Activated naive CD8-positive, alpha-beta T cell treated with anti-CD3 and anti-CD28 coated beads, Interleukin-2, amount 50 U/mL, for 16 hours (primary cell): ENCODE measurements around the gene RAP1B.

Experiments
- DNase-seq: peaks from one replicate; pipeline ENCODE4 v3.0.0-alpha.2; 2020; ENCODE audit warnings: low read depth, low spot score

Gene RAP1B

DNA sequence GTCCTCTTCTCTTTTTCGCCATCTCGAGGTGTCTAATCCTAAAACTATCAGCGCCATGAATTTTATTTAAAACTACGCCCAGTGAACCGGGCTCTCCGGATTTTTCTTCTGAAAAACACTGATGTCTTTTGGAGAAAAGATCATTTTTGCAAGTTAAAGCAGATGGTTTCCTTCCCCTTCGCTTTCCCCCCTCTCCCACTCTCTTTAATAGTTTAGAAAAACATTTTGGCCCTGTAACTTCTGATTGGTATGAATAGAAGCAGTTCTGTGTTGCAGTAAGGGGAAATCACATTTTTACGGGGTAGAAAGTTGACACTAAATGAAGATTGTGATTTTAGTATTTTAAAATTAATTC, 1.1 kb downstream of the RAP1B start:
- DNase-seq = no peak

DNA sequence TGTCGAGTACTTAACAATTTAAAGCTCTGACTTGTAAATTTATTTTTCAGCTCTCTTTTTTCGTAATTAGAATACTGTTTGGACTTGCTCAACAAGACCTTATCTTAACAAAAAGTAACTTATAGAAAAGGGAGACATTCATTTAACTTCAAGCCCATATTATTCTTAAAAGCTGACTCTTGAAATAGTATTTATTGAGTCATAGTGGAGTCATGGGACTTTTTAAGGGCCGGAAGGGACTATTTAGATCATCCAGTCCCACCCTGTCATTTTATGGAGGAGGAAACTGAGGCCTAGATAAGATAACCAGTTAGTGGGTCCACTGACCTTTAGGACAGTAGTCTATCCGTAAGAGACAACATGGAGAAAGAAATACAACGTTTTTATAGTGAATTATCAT, 1.5 kb downstream of the RAP1B start:
- no peak for DNase-seq

DNA sequence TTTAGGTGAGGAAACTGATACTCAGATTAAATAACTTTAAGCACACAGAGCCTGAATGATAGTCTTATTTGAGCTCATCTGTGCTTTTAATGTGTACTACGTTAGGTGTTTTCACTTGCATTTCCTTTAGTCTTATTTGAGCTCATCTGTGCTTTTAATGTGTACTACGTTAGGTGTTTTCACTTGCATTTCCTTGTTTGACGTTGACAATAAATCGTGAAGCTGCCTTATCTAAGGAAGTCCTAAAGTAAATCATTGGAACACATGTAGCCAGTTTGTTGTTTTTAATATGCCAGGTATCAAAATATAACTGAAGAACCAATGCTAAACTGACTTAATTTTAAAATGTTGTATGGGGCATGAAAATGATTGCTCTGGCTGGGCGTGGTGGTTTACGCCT, 2.0 kb downstream of the RAP1B start:
- DNase-seq = no peak

DNA sequence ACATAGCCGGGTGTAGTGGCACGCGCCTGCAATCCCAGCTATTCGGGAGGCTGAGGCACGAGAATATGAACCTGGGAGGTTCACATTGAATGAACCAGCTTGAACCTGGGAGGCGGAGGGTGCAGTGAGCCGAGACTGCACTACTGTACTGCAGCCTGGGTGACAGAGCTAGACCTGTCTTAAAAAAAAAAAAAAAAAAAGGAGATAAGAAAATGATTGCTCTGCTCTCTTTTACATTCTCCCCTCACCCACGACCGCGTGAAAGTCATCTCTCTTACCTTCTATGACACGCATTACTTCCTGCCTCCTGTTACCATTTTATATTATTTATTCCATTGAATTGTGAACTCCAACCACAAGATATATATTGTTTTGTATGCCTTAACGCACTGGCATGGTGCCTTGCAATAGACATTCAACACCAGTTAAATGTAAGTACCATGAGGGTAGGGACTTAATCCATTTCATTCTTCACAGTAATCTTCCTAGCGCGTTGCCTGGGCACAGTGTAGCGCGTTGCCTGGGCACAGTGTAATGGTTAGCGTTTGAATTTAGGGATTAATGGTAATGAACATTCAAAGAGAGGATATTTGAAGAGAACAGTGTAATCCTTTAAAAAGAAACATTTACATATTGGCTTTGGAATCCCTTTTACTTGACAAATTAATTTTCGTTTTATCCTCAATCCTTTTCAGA, 2.7 kb downstream of the RAP1B start:
- no peak for DNase-seq

DNA sequence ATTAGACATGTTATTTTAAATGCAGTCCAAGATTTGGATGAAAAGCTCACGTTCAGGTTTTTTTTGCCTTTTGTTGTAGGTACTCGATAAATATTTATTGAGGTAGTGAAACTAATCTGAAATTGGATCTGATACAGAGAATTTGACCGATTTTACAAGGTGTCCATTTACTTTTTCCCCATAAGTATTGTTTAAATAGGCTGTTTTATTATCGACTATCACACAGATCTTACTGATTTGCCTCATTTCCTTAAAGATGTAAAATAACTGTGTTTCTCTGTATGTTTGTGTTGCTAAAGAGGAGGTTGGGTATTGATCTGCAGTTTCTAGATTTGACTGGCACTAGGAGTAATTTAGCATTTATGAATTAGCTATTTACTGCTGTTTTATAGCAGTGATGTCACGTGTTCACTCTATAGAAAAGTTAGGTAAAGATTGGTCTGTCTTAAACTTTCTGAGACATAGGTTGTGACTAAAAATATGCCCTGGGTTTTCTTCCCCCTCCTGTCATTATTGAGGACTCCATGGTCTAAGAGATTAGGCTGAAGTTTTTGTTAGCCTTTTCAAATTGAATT, 3.5 kb downstream of the RAP1B start:
- DNase-seq = no peak

DNA sequence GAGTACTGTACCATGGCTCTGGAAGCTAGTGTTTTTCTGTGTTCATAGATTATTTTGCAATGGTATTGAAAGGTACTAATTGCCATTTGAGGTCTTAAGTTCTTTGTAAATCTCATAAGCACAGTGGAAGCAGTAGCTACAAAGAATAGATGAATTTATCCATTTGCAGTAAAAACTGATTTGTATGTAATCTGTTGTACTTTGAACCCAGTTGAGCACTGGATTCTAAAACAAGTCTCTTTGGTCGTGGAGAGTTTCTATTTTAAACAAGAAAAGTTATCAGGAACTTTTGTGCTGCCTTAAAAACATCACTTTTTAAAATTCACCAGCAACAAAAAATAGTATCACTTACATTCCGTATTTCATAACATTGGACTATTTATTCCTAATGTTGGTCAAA, 4.1 kb downstream of the RAP1B start:
- DNase-seq = no peak

DNA sequence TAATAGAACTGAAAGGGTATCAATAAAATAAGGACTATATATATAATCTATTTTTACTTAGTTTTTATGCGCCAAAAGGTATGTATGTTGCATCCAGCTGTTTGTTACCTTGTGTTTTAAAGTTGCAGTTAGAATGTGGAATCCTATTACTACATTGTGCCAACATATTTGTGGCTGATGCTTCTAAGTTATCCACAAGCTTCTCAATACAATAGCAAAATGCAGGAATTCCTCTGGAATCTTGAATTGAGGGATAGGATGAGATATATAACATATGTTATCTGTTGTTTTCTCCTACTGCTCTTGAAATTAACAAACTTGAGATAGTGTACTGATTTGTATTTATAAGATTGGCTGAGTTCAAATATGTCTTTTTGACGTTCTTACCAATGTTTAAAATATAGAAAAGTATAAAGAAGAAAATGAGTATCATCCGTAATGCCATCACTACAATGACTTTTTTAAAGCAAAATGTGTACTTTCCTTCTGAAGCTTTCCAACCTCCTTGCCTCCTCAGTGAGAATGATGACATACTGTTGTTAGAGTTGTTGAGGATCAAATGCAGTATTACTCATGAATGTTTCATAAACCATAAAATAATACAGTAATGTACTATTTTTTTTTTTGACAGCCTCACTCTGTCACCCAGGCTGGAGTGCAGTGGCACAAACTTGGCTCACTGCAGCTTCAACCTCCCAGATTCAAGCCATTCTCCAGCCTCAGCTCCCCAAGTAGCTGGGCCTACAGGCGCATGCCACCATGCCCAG, 6.6 kb downstream of the RAP1B start:
- DNase-seq = no peak

DNA sequence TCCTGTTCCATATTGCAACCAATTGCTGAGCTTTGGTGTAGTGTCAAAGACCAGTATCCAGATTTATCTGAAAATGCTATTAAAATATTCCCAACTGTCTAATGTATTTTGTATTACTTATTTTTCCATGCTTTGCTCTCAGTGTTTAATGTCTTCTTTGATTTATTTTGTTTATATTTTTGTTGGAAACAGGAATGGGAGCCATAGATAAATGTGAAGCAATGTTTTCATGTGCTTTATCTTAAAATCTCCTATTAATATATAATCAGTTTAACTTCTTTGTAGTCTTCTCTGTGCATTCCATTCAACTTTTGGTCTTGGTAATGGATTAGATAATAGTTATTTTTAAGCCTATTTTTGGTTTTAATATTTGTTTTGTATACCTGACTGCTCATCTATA, 8.8 kb downstream of the RAP1B start:
- DNase-seq = no peak

DNA sequence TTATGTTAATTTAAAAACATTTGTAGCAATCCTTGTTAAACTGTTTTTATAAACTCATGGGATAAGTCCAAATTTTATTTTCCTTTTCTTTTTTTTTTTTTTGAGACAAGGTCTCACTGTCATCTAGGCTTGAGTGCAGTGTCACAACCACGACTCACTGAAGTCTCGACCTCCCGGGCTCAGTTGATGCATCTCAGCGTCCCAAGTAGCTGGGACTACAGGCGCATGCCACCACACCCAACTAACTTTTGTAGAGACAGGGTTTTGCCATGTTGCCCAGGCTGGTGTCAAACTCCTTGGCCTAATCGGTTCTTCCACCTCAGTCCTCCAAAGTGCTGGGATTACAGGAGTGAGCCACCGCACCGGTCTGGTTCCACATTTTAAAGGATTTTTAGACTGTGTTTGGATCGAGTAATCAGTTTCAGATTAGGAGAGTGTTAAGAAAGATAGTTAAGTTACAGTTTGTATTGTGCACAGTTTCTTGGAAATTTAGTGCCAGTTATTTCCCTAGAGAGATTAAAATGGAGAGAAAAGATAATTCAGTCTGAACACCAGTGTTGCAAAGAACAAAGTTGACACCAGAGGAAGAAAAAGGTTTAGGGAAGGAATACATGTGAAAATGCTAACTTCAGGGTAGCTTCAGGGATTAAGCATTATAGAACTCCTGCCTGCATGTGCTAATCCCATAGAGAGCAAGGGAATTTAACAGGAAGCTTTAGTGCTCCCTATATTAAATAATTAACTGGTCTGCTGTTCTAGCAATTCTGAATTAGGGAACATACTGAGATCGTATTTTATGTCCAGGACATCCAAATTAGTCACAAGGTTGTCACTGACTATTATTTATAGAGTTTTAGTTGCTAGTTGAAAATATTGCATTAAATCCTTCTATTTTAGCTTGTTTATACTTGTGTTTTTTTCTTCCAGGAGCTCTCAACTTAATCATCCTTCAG, 10.1 kb downstream of the RAP1B start:
- no peak for DNase-seq

DNA sequence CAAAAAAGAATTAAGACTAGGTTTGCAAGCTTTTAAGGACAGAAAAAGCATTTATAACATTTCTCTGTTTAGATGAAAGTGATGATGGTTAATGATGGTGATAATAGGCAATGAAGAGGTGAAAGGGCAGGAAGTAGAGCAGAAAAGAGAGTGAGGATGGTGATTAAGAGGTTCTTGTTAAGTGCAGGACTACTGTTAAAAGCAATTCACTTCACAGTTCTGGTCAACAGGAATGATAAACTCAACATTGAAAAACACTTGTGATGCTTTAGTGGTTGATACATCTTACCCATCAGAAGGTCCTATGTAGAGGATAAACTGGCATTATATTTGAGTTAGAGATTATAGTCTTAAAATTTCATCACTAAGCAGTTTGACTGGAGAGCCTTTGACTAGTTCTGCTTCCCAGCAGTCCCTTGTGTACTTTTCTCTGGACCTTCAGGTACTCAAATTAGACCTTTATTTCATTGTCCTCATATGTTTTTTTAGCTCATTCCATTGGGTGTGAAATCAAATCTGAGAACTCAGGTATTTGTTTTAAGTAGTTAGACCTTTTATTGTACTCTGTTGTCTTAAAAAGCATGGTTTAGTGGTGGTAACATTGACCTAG, 10.9 kb downstream of the RAP1B start:
- no peak for DNase-seq

DNA sequence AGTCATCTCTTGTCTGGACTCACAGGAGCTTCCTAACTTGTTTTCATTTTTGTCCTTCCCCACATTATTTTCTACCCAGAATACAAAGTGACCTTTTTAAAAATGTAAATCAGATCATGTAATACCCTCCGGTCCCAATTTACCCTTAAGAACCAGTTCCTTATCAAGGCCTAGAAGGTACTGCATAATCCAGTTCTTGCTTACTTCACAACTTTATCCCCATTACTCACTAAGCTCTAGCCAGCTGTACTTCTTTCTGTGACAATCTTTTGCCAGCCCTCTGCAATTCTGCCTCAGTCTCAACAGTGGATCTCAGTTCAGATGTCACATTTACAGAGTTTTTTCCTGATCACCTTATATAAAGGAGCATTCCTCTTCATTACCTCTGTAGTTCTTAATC, 11.6 kb downstream of the RAP1B start:
- DNase-seq = no peak

DNA sequence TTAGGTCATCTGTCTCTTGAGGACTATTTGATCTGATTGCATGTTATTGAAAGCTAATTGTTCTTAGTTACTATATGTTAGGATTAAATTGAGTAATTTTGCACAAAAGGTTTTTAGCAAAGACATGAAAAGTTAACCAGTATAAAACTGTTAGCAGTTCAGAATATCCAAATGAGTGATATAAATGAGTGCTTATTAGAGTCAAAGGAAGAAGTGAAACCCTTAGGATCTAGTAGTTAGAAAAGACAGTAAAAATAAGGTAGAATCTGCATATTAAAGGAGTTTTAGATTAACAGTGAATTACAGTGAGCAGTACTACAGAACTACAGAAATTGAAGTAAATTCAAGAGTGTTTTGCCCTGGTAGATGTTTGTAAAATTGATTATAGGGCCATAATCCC, 12.4 kb downstream of the RAP1B start:
- DNase-seq = no peak

DNA sequence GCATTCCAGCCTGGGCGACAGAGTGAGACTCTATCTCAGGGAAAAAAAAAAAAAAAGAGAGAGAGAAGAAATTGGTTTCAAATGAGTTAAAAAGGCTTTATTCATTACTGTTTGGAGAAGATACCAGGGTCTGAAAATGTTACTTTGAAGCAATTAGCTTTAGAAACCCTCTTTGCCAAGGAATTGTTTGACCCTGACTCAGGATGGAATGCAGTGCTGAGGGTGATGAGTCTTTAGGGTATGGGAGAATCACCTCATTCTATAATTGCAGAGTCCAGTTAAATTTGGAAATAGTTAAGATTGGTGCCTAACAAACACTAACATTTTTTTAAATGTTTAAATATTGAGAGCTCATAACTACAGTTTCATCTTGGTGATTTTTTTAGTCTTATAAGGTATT, 13.3 kb downstream of the RAP1B start:
- no peak for DNase-seq

DNA sequence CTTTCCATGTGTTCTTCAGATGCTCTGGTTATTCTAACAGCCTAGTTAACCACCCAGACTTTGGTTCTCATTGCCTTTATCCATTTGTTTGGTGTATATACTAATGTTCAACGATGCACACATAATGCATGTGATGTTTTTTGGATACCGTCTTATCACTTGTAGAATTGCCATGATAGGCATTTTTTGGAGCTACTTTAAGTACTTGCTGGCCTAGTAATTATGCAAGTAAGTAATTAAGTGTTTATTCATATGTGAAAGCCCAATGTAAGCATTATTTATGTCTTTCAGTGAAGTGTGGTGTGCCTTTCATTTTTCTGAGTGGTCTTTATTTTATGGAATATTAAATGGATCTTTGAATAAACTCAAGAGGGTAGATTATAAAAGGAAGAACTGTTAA, 14.2 kb downstream of the RAP1B start:
- DNase-seq = no peak

DNA sequence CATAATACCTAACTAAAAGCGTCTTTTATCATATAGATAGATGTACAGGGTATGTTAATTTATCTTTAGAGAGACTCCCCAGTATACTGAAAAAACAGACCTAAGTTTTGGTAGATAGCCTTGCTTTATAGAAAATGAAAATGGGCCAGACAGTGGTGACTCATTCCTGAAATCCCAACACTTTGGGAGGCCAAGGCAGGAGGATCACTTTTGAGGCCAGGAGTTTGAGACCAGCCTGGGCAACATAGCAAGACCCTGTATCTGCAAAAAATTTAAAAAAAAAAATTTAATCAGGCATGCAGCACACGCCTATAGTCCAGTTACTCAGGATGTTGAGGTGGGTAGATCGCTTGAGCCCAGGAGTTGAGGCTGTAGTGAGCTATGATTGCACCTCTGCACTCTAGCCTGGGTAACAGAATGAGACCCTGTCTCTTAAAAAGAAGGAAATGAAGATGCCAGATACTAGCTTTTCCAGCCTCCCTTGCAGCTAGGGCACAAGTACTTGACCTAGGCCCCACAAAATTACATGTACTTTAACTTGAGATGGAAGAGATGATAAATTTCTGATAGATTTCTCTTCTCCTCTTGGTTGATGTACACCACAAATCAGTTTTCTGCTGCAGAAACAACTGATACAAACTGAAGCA, 17.1 kb downstream of the RAP1B start:
- no peak for DNase-seq

DNA sequence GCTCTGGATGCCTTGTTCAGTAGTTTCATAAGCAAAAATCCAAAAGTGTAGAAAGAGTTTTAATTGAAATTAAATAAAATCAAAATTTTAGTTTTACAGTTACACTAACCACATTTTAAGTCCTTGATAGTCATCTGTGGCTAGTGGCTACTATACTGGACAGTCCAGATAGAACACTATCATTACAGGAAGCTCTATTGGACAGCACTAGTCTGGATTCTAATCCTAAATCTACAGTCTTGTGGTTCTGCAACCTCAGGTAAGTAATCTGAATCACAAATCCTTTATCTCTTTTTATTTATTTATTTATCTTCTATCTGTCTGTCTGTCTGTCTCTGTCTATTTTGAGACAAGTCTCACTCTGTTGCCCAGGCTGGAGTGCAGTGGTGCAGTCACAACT, 18.0 kb downstream of the RAP1B start:
- no peak for DNase-seq

DNA sequence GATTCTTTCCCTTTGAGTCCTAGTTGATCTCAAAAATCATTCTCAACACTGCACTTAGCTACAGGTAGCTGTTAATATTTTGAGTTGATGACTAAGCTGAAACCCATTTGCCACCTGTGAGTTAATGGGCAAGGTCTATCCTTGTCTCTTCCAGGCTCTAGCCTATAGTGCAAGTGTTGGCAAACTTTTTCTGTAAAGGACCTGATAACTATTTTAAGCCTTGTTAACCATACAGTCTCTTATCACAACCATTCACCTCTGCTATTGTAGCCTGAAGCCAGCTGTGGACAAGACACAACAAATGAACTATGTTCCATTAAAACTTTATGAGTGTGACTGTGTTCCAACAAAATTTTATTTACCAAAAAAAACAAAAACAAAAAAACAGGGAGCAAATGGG, 19.4 kb downstream of the RAP1B start:
- no peak for DNase-seq

DNA sequence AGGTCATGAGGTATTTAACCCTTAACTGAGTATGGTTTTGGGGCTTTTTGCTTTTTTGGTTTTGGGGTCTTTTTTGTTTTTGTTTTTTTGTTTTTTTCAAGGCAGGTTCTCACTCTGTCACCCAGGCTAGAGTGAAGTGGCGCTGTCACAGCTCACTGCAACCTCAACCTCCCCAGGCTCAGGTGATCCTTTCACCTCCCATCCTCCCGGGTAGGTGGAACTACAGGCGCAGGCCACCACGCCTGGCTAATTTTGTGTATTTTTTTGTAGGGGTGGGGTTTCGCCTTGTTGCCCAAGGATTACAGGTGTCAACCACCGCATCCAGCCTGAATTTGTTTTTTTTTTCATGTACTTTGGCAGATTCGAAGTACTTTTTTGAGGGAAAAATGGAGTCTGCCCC, 19.9 kb downstream of the RAP1B start:
- no peak for DNase-seq

DNA sequence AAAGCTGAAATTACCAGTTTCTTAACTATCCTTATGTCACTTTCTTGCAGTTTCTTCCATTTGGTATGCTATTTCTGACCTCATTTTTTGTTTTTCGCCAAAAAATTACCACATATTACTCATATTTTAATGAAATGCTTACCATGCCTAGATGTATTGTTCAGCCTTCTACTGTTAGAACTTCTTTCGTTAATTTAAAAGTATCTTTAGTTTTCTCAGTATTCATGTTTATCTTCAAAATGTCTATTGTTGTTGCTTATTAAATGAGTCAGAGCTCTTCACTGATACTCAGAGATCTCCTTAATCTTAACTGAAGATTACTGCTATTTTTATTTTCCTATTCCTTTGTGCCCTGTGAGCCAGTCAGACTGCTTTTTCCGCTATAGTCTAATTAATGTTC, 20.5 kb downstream of the RAP1B start:
- no peak for DNase-seq

DNA sequence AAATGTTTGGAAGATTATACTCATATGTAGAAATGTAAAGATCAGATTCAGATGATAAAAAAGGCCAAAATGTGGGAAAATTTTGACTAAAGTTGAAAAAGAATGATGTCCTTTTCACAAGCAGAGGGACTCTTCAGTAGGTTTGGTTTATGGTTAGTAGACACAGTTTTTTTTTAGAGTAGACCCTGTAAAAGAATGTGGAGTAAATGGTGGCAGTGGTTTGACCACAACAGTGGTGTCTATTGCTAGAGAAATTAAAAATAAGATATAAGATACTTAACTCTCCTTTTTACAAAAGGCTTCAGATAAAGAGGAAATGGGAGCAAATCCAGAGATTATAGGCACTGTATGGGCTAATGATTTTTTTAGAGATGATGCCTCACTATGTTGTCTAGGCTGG, 21.8 kb downstream of the RAP1B start:
- no peak for DNase-seq
